HK-2 (cell line): ENCODE measurements around the gene AHCY.
"Not testable (repeated sequence)": the region's sequence is repeated elsewhere in the genome, so short reads cannot be mapped to it uniquely, and the experiment has no call there.

Source experiments
- DNase-seq: peaks from one replicate; pipeline ENCODE4 v3.0.0-alpha.2; 2018; ENCODE audit not compliant: unreplicated experiment

AHCY gene

DNA sequence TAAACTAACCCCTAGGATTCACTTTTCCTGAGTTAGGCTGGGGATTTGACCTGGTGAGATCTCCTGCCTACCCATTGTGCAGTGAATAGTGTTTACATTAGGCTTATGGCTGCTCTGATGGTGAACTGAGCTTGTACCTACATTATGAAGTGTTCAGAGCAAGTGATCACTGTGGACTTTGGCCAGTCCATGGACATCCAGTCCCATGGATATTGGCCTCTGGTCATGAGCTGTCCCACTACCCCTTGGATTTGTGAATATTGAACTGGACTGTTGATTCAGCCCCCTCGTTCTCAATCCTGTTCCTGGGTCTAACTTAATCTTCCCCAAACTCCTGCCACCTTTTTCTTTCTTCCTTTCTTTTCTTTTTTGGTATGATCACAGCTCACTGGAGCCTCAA, 48.2 kb downstream of the AHCY start:
- DNase-seq = no peak

DNA sequence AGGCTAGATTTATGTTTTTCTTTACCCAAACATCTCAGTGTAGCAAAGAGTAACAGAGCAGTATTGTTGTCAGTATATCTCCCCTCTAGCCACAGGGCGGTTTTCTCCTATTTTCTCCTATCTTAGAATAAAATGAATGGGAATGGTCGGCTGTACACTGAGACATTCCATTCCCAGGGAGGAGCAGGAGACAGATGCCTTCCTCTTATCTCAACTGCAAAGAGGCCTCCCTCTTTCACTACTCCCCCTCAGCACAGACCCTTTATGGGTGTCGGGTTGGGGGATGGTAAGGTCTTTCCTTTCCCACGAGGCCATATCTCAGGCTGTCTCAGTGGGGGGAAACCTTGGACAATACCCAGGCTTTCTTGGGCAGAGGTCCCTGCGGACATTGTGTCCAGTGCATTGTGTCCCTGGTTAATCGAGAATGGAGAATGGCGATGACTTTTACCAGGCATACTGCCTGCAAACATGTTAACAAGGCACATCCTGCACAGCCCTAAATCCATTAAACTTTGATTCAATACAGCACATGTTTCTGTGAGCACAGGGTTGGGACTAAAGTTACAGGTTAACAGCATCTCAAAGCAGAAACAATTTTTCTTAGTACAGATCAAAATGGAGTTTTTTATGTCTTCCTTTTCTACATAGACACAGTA, 50.6 kb downstream of the AHCY start:
- not testable (repeated sequence) for DNase-seq

DNA sequence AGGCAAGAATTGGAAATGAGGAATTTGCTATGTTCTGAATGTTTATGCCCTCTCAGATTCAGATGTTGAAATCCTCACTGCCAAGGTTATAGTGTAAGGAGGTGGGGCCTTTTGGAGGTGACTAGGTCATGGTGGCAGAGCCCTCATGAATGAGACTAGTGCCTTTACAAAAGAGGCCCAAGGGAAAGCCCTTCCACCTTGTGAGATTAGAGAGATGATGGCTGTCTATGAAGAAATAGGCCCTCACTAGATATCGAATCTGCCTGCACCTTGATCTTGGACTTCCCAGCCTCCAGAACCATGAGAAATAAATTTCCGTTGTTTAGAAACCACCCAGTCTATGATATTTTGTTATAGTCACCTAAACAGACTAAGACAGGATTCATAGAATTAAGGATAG, 51.5 kb downstream of the AHCY start:
- no peak for DNase-seq

DNA sequence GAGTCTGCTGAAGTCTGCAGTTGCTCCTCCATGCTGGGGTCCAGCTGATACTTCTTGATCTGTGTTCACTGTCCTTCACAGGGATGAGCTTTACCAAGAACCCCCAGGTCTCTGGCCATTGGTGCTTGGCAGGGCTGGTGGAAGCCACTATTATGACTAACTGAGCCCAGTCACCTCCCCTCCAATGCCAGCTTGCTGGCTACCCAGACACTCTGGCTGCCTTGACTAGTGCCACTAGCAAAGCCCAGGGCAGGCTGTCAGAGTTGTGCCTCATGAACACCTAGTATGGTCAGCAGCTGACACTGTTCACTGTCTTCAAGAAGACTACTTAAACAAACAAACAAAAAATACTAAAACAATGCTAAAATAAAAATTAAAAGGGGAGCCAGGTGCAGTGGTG, 53.1 kb downstream of the AHCY start:
- DNase-seq = no peak

DNA sequence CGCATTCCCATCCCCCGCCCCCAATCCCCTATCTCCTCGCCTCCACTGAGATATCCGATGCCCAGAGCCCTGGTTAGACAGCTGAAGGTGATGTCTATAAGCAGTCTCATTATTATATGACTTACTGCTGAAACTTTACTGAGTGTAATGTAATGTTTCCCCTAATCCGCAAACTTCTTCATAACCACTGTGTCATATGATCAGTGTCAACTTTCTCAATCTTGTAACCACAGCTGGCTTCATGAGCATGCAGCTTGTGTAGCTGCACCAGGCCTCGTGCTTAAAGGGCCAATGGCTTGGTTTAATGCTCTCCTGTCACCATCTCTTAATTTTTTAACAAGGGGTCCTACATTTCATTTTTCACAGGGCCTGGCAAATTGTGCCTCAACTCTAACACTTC, 53.9 kb downstream of the AHCY start:
- no peak for DNase-seq

DNA sequence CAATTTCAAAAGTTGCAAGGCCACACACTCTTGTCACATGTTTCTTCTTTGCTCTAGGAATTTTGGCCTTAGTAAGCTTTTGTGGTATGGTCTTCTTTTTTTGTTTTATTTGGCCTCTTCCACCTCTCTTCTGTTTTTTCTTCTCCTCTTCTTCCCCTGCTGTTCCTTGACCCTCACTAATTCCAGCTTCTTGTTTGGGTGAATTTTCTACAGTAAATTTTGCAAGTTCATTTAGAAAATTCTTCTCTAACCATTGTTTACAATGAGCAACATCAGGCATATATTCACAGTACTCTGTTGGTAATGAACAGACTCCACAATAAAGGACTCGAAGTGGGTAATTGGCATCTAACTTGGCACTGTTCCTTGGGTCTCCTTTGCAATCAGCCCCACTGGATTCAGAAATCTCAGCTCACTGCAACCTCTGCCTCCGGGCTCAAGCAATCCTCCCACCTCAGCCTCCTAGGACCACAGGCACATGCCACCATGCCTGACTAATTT, 57.0 kb downstream of the AHCY start:
- no peak for DNase-seq

DNA sequence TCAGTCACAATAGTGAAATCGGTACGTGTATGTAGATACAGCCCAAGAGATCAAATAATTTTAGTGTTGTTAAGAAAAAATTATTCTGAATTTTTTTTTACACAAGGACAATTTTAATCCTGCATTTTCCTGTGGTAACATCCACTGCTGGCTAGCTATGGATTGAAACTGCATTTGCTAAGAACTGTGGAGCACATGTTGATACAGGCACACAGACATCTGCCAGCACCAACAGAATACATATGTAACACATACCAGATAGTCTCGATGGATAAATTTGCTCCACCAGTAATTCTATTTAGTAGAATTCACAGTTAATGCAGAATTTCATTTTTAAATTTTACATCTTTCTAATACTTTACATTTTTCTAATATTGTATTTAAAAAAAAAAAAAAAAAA, 59.8 kb downstream of the AHCY start:
- no peak for DNase-seq

DNA sequence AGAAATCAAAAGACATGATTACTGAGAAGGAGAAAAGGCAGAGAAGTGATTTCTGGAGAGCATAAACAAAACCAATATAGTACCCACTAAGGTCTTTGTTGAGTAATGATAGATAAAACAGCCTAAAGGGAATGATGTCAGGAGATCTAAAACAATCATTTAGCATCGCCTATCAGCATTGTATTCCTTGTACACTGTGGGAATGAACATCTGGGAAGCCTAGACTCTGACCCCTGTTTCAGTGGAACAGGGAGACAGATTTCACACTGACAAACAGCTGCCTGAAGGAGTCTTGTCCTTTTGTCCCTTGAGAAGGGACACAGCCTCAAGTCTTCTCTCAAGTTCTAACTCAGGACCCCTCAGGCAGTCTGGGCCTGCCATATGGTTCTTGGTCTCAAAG, 60.3 kb downstream of the AHCY start:
- no peak for DNase-seq

DNA sequence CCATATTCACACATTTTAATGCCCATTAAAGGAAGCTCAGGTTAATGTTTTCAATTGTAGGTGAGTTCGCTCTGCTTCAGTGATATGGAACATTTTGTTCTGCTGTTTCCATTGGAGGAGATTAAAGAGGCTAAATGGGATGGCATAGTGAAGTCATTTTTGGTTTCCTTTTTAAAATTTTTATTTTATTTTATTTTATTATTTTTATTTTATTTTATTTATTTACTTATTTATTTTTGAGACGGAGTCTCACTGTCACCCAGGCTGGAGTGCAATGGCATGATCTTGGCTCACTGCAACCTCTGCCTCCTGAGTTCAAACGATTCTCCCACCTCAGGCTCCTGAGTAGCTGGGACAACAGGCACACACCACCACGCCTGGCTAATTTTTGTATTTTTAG, 61.1 kb downstream of the AHCY start:
- not testable (repeated sequence) for DNase-seq

DNA sequence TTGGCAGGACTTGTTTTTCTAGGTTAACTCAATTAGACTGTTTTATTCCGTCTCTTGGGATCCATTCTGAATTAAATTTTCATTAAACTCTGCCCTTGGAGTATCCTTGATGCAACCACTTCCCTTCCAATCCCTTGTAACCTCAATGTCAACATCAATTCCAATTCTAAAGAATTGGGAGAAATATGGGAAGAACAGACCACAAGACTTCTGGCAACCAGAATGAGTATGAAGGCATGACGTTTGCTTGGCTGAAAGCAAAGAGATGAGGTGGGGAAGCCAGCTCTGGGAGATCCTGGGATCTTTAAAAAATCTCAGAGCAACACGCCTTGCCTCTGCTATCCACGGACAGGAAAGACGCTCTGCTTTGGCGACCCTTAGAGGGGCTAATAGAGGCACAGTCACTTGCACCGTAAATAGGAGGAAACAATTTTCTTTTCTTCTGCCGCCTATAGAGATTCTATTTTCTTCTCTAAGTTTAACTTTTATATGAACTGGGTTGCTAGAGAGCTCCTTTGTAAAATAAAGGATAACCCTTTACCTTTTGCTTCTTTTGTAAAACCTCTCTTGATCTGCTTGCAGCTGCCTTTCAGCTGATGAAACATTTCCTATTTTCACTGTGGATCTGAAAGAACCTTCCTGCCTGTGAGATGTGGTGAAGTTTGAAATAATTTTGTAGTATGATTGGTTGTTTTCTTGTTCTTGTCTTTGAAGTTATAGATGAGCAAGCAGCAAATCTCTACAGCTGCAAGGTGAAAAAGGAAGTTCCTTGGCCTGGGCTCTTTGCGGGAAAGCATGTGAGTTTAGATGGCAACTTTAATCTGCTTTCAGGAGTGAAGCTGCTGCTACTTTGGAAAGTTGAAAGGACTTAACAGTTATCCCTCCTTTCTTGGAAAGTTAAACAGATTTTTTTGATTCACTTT, 62.2 kb downstream of the AHCY start, which contains the start of gene ASIP:
Gene ASIP, plus strand, starts transcription at position 731 of the 923 bp plus-strand sequence. CDS start 18,952 bp downstream, outside the sequence.
- no peak for DNase-seq

DNA sequence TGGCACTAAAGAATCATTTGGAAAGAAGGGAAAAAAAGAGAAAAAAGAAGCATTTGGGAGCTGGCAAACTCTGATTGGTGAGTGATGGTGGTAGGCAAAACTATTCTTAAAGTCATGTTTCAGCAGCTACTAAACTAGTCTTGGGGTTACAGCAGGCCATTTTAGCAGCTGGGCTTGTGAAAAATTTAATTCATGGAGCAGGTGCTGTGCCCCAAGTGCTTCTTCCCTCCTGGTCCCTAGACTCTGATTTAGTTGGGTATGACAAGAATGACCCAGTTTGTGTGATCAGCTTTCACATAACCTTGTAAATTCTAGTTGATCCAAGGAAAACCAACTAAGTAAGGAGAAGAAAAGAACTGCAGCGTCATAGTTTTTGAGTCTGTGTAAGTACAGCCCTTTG, 63.0 kb downstream of the AHCY start:
- DNase-seq = no peak

DNA sequence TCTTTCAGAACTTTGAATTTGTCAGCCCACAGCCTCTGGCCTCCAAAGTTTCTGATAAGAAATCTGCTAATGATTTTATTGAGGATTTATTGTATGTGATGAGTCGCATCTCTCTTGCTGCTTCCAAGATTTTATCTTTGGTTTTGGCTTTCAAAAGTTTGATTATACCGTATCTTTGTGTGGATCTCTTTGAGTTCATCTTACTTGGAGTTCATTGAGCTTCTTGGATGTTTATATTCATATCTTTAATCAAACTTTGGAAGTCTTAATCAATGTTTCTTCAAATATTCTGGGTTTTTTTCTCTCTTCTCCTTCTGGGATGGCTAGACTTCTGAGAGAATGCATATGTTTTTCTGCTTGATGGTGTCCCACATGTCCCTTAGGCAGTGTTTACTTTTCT, 65.2 kb downstream of the AHCY start:
- no peak for DNase-seq

DNA sequence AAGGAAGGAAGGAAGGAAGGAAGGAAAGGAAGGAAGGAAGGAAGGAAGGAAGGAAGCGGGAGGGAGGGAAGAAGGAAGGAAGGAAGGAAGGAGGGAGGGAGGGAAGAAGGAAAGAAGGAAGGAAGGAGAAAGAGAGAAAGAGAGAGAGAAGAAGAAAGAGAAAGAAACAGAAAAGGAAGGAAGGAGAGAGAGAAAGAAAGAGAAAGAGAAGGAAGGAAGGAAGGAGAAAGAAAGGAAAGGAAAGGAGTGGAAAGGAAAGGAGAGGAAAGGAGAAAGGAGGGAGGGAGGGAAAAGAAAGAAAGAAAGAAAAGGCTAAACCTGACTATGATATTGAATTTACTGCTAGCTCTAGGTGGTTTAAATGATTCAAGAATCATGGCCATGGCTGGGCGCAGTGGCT, 67.3 kb downstream of the AHCY start:
- DNase-seq = no peak

DNA sequence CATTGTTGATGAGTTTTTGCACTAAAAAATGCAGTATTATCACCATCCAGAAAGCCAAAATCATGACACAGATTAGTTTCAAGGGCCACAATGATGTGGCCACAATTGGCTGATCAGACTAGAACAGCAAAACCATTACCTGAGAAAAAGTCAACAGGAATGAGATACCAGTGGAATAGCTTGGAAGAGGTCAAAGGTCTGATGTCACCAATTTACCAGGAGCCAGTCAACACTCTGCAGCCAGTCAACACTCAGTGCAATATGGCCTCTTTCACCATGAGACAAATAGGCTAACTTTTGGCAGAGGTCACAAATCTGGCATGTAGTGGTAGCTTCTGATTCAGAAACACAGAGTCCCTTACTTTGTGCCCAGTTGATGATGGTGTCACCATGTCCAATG, 69.5 kb downstream of the AHCY start:
- no peak for DNase-seq

DNA sequence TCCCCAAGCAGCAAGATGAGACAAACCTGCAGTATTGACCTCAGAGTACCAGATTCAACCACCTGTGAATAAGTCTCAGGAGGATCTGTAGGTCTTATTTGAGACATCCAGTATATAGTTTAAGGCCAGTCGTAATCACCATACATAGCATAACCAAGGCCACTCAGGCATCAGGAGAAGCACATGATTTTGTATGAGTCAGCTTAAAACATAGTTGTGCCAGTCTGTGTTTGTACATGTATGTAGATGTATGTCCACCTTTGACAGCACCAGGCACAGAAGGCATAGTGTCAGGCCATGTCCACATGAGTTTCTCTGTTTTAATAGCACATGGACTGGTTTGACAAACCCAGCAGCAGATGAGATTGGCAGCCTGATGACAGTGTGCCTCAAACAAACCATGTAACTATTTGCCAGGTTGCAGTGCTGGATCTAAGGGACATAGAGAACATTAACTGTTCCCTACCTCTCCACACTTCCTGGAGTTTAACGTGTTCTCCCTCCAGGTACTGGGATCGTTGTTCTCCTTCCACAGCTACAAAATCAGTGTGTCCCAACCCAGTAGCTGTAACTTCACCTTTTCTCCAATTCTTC, 70.6 kb downstream of the AHCY start:
- no peak for DNase-seq

DNA sequence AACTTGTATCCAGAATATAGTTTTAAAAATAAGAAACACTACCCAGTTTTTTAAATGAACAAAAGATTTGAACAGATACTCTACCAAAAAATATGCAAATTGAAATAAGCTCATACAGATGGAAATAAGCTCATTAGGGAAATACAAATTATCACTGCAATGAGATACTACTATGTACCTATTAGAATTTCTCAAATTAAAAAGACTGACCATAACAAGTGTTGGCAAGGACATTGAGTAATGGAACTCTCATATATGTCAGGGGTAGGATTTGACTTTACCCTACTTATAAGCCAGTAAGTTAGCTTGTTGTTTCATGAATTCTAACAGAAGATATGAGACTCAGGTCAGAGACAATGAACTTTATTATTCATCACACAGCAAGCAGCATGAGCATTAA, 71.5 kb downstream of the AHCY start:
- no peak for DNase-seq
